Cardiac muscle cell (in vitro differentiated cells and primary cell): Measurements from ENCODE around the gene ADCY4. TPM values are rescaled to one million over a fixed set of nuclear protein-coding genes. Genes with fewer than 3 reads are reported as not detected.
"Not testable (repeated sequence)": the region's sequence is repeated elsewhere in the genome, so short reads cannot be mapped to it uniquely, and the experiment has no call there.

Experiments
- DNase-seq, 2 donors: peaks; one replicate each; pipeline versions ENCODE4 v3.0.0 to v3.0.0-alpha.2; 2010 to 2017; ENCODE audit warnings: low read depth in 1 of 2, low spot score in 1 of 2
- H3K27ac ChIP-seq: fragments of 200-600 bp; sonication (generic); 2 replicates; pipeline ENCODE4 v1.5.1; 2016
- H3K27me3 ChIP-seq: fragments of 200-600 bp; sonication (generic); 2 replicates; pipeline ENCODE4 v1.6.0; 2016; ENCODE audit warnings: control low read depth
- H3K36me3 ChIP-seq: fragments of 200-600 bp; sonication (generic); 2 replicates; pipeline ENCODE4 v1.5.1; 2016; ENCODE audit warnings: control low read depth
- H3K4me1 ChIP-seq: fragments of 200-600 bp; sonication (generic); 2 replicates; pipeline ENCODE4 v1.8.1; 2017; ENCODE audit warnings: low read depth, mild to moderate bottlenecking, mixed run types
- H3K4me3 ChIP-seq: fragments of 200-600 bp; sonication (generic); 2 replicates; pipeline ENCODE4 v1.5.1; 2016; ENCODE audit warnings: mild to moderate bottlenecking
- H3K9me3 ChIP-seq: fragments of 200-600 bp; sonication (generic); 2 replicates; pipeline ENCODE4 v1.5.1; 2017; ENCODE audit warnings: low read depth, mild to moderate bottlenecking, control low read depth
- CTCF ChIP-seq: IDR thresholded peaks from 2 replicates; pipeline ENCODE4 v1.5.1; 2012; ENCODE audit warnings: low read depth, mild to moderate bottlenecking, low read length
- polyA plus RNA-seq: library from polyadenylated mRNA; unstranded; fragments of >200 nt; fragmentation: Nextera tagmentation; extraction: Ambion mirVana; gene quantifications from 2 replicates; pipeline ENCODE4 v1.2.1, GENCODE V29; 2016
- total RNA-seq: library from RNA; depleted of rRNA; stranded (reverse); fragments of >200 nt; gene quantifications from 2 replicates; pipeline ENCODE4 v1.2.3, GENCODE V29; 2016

The ADCY4 gene
- total and polyA plus RNA-seq, 2 experiments from 2014 or later, result 1.5 TPM; not detected in 1

- no peaks in the 10 kb centered on the region for H3K4me1 ChIP-seq
Measured at GRCh38 chr14:24372701-24373416, 38.0 kb upstream of the ADCY4 start.

GRCh38 chr14:24371605-24372004 lies 36.7 kb upstream of the ADCY4 start:
- not testable (repeated sequence) for H3K4me1 ChIP-seq

More at GRCh38 chr14:24372701-24373416, 38.0 kb upstream of the ADCY4 start:
- H3K4me3 ChIP-seq, result no peak overlapping the region
- H3K9me3 ChIP-seq, result no peaks in the 10 kb centered on the region
- H3K27me3 ChIP-seq, result no peaks in the 10 kb centered on the region
- peaks cover 14% of the 10 kb centered on the region for H3K36me3 ChIP-seq
- no peak overlapping the region for H3K27ac ChIP-seq
- TF ChIP-seq CTCF, result no peak
- peak in 1 of 2 donors; percentile 77 for DNase-seq

GRCh38 chr14:24370748-24371147 lies 35.9 kb upstream of the ADCY4 start:
- no peak for TF ChIP-seq CTCF
- peak in 1 of 2 donors; percentile 23 for DNase-seq
- Histone ChIP-seq H3K27me3 (no peaks in the 10 kb centered on the region), H3K27ac (no peak overlapping the region), H3K4me1 (peaks cover 5% of the 10 kb centered on the region), H3K36me3 (peaks cover 14% of the 10 kb centered on the region), H3K4me3 (no peak overlapping the region), H3K9me3 (no peaks in the 10 kb centered on the region)

More at GRCh38 chr14:24371605-24372004, 36.7 kb upstream of the ADCY4 start:
- H3K36me3 ChIP-seq, result peaks cover 14% of the 10 kb centered on the region
- H3K4me3 ChIP-seq, H3K27me3 ChIP-seq, DNase-seq, H3K27ac ChIP-seq, H3K9me3 ChIP-seq: not testable (repeated sequence)

- TF ChIP-seq CTCF, result no peak
- H3K4me3 ChIP-seq, result no peak overlapping the region
Measured at GRCh38 chr14:24369907-24370687, 35.2 kb upstream of the ADCY4 start.

GRCh38 chr14:24369463-24369862 lies 34.6 kb upstream of the ADCY4 start:
- Histone ChIP-seq H3K4me1 (peaks cover 5% of the 10 kb centered on the region), H3K36me3 (peaks cover 11% of the 10 kb centered on the region), H3K4me3 (no peak overlapping the region), H3K27me3 (no peaks in the 10 kb centered on the region), H3K9me3 (no peaks in the 10 kb centered on the region), H3K27ac (no peak overlapping the region)
- TF ChIP-seq CTCF, result no peak
- DNase-seq, result no peak

More at GRCh38 chr14:24369907-24370687, 35.2 kb upstream of the ADCY4 start:
- Histone ChIP-seq H3K36me3 (peaks cover 14% of the 10 kb centered on the region), H3K9me3 (no peaks in the 10 kb centered on the region), H3K27me3 (no peaks in the 10 kb centered on the region), H3K27ac (no peak overlapping the region), H3K4me1 (peaks cover 5% of the 10 kb centered on the region)
- DNase-seq, result no peak
